Spleen (tissue), 11 donors: ENCODE measurements around the gene NRXN3. TPM values are rescaled to one million over a fixed set of nuclear protein-coding genes. Genes with fewer than 3 reads are reported as not detected.

Experiments used
- DNase-seq: peaks from one replicate; pipeline ENCODE4 v3.0.0-alpha.2; 2020
- H3K27ac ChIP-seq, 8 donors: fragments of 200-600 bp; sonication (generic) in 7 of 8; 1 replicate in 4 of 8; 2 replicates in 4 of 8; pipeline versions ENCODE4 v1.5.0 to v1.8.0; 2016 to 2021; ENCODE audit warnings: inconsistent platforms in 4 of 8, mild to moderate bottlenecking in 4 of 8, moderate library complexity in 1 of 8
- H3K27me3 ChIP-seq, 7 donors: fragments of 200-600 bp; sonication (generic) in 6 of 7; replicated peaks in 1 of 7; 1 replicate in 4 of 7; 2 replicates in 3 of 7; pipeline versions ENCODE4 v1.5.0 to v1.8.0; 2016 to 2021; ENCODE audit warnings: inconsistent platforms in 3 of 7, mild to moderate bottlenecking in 1 of 7
- H3K36me3 ChIP-seq, 6 donors: fragments of 200-600 bp; sonication (generic) in 5 of 6; 1 replicate in 4 of 6; 2 replicates in 2 of 6; pipeline versions ENCODE4 v1.5.0 to v1.8.0; 2016 to 2021; ENCODE audit warnings: inconsistent platforms in 2 of 6
- H3K4me1 ChIP-seq, 6 donors: fragments of 200-600 bp; sonication (generic) in 5 of 6; 1 replicate in 3 of 6; 2 replicates in 3 of 6; pipeline versions ENCODE4 v1.5.0 to v1.8.0; 2016 to 2021; ENCODE audit warnings: inconsistent platforms in 3 of 6
- H3K4me3 ChIP-seq, 8 donors: fragments of 200-600 bp; sonication (generic) in 7 of 8; 1 replicate in 4 of 8; 2 replicates in 4 of 8; pipeline versions ENCODE4 v1.5.0 to v1.8.0; 2016 to 2021; ENCODE audit warnings: inconsistent platforms in 4 of 8, mild to moderate bottlenecking in 4 of 8, moderate library complexity in 2 of 8
- H3K9me3 ChIP-seq, 8 donors: fragments of 200-600 bp; sonication (generic) in 7 of 8; 1 replicate in 4 of 8; 2 replicates in 4 of 8; pipeline versions ENCODE4 v1.5.0 to v1.8.0; 2016 to 2021; ENCODE audit warnings: inconsistent platforms in 4 of 8
- CTCF ChIP-seq, 11 experiments: fragments of 200-600 bp in 7 of 11; fragments of 450-650 bp in 4 of 11; sonication (generic) in 4 of 11; IDR thresholded peaks in 8 of 11; conservative IDR thresholded peaks in 3 of 11; 1 replicate in 7 of 11; 2 replicates in 4 of 11; pipeline versions ENCODE4 v1.4.0 to v1.8.0; 2016 to 2021; ENCODE audit warnings: antibody characterized with exemption in 11 of 11, inconsistent platforms in 4 of 11, mild to moderate bottlenecking in 1 of 11
- POLR2A ChIP-seq, 3 donors: fragments of 450-650 bp; IDR thresholded peaks; one replicate each; pipeline ENCODE4 v1.5.1; 2017; ENCODE audit warnings: antibody characterized with exemption in 3 of 3, mild to moderate bottlenecking in 1 of 3
- POLR2AphosphoS5 ChIP-seq, 3 donors: sonication (generic); formaldehyde crosslinking; IDR thresholded peaks; one replicate each; pipeline ENCODE4 v1.5.1; 2017; ENCODE audit warnings: antibody characterized with exemption in 3 of 3
- WGBS, 5 donors: extraction: QIAGEN DNeasy Blood & Tissue Kit in 3 of 5; methylation state at CpG; one replicate each; pipeline versions ENCODE4 v1.1.5 to v1.1.7; 2013 to 2018; 5-methylcytosine and 5-hydroxymethylcytosine counted together
- intact Hi-C: fragments of 100-400 bp; cut with DNase I; formaldehyde crosslinking; loops from one replicate; pipeline ENCODE4 v1.15.0; 2023; ENCODE audit warnings: low total_unique reads
- polyA plus RNA-seq, 3 donors: library from polyadenylated mRNA; stranded (reverse); fragments of 200-250 nt; gene quantifications; one replicate each; pipeline ENCODE4 v1.2.1, GENCODE V29; 2013
- total RNA-seq, 7 donors: library from RNA; depleted of rRNA in 3 of 7; stranded (reverse); fragments of >200 nt in 3 of 7; fragmentation: NEBNext Ultra II Directional in 4 of 7; extraction: Animal tissue kit (Norgen Biotek cat#: 25700) in 4 of 7; gene quantifications; one replicate each; pipeline versions ENCODE4 v1.1.0 to v1.2.1, GENCODE V29; 2016 to 2021
- donor health status: healthy with polysubstance abuse.
- donor health status: DM: no; HTN: no; CAD: no; lungs with moderate emphysema.
- donor health status: DM: no; HTN: no; CAD: no.
- donor health status: Bipolar disorder and iron deficiency.
- donor health status: healthy.
- donor health status: DM: no; HTN: no; CAD: no.
- donor health status: DM: yes; HTN: yes; CAD: no.

Gene NRXN3
- total and polyA plus RNA-seq, 10 donors, result 0.21 to 11.5 (median 1.6) TPM

GRCh38 chr14:78443834-78444233 is 273.7 kb downstream of the NRXN3 start:
- Histone ChIP-seq H3K36me3 (no peaks in the 10 kb centered on the region), H3K27ac (no peak overlapping the region), H3K4me1 (no peaks in the 10 kb centered on the region), H3K9me3 (no peaks in the 10 kb centered on the region), H3K4me3 (no peak overlapping the region), H3K27me3 (peaks cover 0 to 12% (median 0%) of the 10 kb centered on the region in 7 donors)
- intact Hi-C loops, result no loop called here
- DNase-seq, result no peak
- TF ChIP-seq POLR2AphosphoS5 (IDR thresholded peaks at IDR 0.05) (no peak), CTCF (IDR thresholded peaks at IDR 0.05 in 8 of 11, conservative IDR thresholded peaks at IDR 0.05 in 3 of 11) (no peak), POLR2A (IDR thresholded peaks at IDR 0.05) (no peak)

- intact Hi-C loops, result no loop called here
- H3K27me3 ChIP-seq, result peaks cover 0 to 10% (median 0%) of the 10 kb centered on the region in 7 donors
- WGBS, 5 donors, result 71 to 94% (median 77%) methylated on average over 3 of the region's 3 CpGs
- no peak overlapping the region for H3K27ac ChIP-seq
- H3K4me1 ChIP-seq, result no peaks in the 10 kb centered on the region
- H3K9me3 ChIP-seq, result no peaks in the 10 kb centered on the region
- H3K36me3 ChIP-seq, result no peaks in the 10 kb centered on the region
- no peak for TF ChIP-seq POLR2A (IDR thresholded peaks at IDR 0.05)
- no peak for TF ChIP-seq POLR2AphosphoS5 (IDR thresholded peaks at IDR 0.05)
- no peak for TF ChIP-seq CTCF (IDR thresholded peaks at IDR 0.05 in 8 of 11, conservative IDR thresholded peaks at IDR 0.05 in 3 of 11)
- no peak overlapping the region for H3K4me3 ChIP-seq
- DNase-seq, result no peak
Observed at GRCh38 chr14:78445275-78445674, 275.1 kb downstream of the NRXN3 start.

DNA sequence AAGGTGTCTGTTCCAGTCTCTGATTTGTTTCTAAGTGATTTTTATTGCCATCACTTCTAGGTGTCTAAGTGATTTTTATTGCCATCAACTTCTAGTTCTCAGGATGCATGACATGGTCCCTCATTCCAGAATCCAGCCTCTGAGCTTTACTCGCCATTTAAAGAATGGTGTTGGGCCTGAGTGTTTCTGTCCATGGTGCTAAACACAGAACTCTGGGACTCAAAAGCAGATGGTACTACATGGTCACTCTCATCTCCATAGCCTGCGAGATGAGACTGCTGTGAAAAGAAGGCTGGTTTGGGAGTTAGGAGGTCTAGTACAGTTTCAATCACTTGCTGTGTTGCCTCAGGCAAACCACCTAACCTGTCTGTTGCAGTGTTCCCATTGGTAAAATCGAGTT is 276.6 kb downstream of the NRXN3 start:
- no peaks in the 10 kb centered on the region for H3K9me3 ChIP-seq
- no peak overlapping the region for H3K27ac ChIP-seq
- no peak for DNase-seq
- no peaks in the 10 kb centered on the region for H3K36me3 ChIP-seq
- WGBS, 5 donors, result 27 to 38% (median 28%) methylated on average over 3 of the region's 3 CpGs
- intact Hi-C loops, result no loop called here
- H3K4me1 ChIP-seq, result no peaks in the 10 kb centered on the region
- no peak for TF ChIP-seq POLR2AphosphoS5 (IDR thresholded peaks at IDR 0.05)
- TF ChIP-seq CTCF (IDR thresholded peaks at IDR 0.05 in 8 of 11, conservative IDR thresholded peaks at IDR 0.05 in 3 of 11), result no peak
- no peak for TF ChIP-seq POLR2A (IDR thresholded peaks at IDR 0.05)
- H3K27me3 ChIP-seq, result peaks cover 0 to 5% (median 0%) of the 10 kb centered on the region in 7 donors
- H3K4me3 ChIP-seq, result no peak overlapping the region

- intact Hi-C loops, result no loop called here
- DNase-seq, result no peak
- Histone ChIP-seq H3K27me3 (no peaks in the 10 kb centered on the region), H3K27ac (no peak overlapping the region), H3K4me1 (no peaks in the 10 kb centered on the region), H3K36me3 (no peaks in the 10 kb centered on the region), H3K9me3 (no peaks in the 10 kb centered on the region), H3K4me3 (no peak overlapping the region)
- 43 to 51% (median 44%) methylated on average over 13 of the region's 13 CpGs for WGBS, 5 donors
- TF ChIP-seq POLR2AphosphoS5 (IDR thresholded peaks at IDR 0.05), result no peak
- TF ChIP-seq POLR2A (IDR thresholded peaks at IDR 0.05), result no peak
- TF ChIP-seq CTCF (IDR thresholded peaks at IDR 0.05 in 8 of 11, conservative IDR thresholded peaks at IDR 0.05 in 3 of 11), result peak in 8 of 11 experiments; percentile 31 to 71 (median 56)
Observed at GRCh38 chr14:78448164-78449094, 278.3 kb downstream of the NRXN3 start.
